Ovary (tissue), 3 donors: Measurements from ENCODE around the gene ELFN1.

Source experiments
- POLR2A ChIP-seq: fragments of 450-650 bp; IDR thresholded peaks from one replicate; pipeline ENCODE4 v1.6.1; 2017; ENCODE audit warnings: antibody characterized with exemption, mild to moderate bottlenecking, moderate library complexity
- TF ChIP-seq, protein P1 (sequence below), 3 donors: fragments of 450-650 bp in 2 of 3; fragments of 200-600 bp in 1 of 3; IDR thresholded peaks; one replicate each; pipeline versions ENCODE4 v1.5.1 to v1.8.0; 2016 to 2022; ENCODE audit warnings: antibody characterized with exemption in 3 of 3, mild to moderate bottlenecking in 1 of 3
- donor health status: DM: no; HTN: no; CAD: no.

DNA sequence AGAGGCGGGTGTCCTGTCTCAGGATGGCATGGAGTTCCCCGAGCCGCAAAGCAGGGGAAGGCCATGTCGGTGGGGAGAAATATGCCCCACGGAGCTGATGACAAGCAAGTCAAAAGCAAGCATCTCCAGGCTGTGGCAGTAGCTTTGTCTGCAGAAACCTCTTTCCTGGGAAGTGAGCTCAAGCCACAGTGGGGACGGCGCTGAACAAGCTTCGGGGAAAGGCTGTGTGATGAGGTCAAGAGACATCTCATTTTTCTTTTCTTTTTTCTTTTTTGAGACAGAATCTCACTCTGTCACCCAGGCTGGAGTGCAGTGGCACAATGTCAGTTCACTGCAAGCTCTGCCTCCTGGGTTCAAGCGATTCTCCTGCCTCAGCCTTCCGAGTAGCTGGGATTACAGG lies 62.6 kb downstream of the ELFN1 start:
- TF ChIP-seq, protein P1, sequence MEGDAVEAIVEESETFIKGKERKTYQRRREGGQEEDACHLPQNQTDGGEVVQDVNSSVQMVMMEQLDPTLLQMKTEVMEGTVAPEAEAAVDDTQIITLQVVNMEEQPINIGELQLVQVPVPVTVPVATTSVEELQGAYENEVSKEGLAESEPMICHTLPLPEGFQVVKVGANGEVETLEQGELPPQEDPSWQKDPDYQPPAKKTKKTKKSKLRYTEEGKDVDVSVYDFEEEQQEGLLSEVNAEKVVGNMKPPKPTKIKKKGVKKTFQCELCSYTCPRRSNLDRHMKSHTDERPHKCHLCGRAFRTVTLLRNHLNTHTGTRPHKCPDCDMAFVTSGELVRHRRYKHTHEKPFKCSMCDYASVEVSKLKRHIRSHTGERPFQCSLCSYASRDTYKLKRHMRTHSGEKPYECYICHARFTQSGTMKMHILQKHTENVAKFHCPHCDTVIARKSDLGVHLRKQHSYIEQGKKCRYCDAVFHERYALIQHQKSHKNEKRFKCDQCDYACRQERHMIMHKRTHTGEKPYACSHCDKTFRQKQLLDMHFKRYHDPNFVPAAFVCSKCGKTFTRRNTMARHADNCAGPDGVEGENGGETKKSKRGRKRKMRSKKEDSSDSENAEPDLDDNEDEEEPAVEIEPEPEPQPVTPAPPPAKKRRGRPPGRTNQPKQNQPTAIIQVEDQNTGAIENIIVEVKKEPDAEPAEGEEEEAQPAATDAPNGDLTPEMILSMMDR (IDR thresholded peaks at IDR 0.05) = no peak
- TF ChIP-seq POLR2A = no peak
